ENCODE measurements around the gene IL22RA2.

IL22RA2 gene

GRCh38 chr6:137166247-137167098 lies 7.0 kb downstream of the IL22RA2 start:
- no peak for FAIRE-seq

- no peak for FAIRE-seq
These were observed 7.8 kb downstream of the IL22RA2 start for GRCh38 chr6:137165375-137166246.

GRCh38 chr6:137163732-137164318 lies 9.6 kb downstream of the IL22RA2 start:
- FAIRE-seq, result no peak

- no peak for FAIRE-seq
These were observed 10.6 kb downstream of the IL22RA2 start for GRCh38 chr6:137162692-137163306.

- FAIRE-seq, result no peak
These were observed 11.5 kb downstream of the IL22RA2 start for GRCh38 chr6:137161949-137162348.

GRCh38 chr6:137160763-137161162 lies 12.7 kb downstream of the IL22RA2 start:
- no peak for FAIRE-seq

- FAIRE-seq, result no peak
These were observed 13.5 kb downstream of the IL22RA2 start for GRCh38 chr6:137159912-137160311.

- no peak for FAIRE-seq
These were observed 15.8 kb downstream of the IL22RA2 start for GRCh38 chr6:137157601-137158000.

- no peak for FAIRE-seq
These were observed 16.8 kb downstream of the IL22RA2 start for GRCh38 chr6:137156650-137157049.

- FAIRE-seq, result no peak
These were observed 17.6 kb downstream of the IL22RA2 start for GRCh38 chr6:137155830-137156229.

GRCh38 chr6:137150072-137150471 lies 23.4 kb downstream of the IL22RA2 start:
- FAIRE-seq, result no peak

GRCh38 chr6:137149035-137149393 lies 24.4 kb downstream of the IL22RA2 start:
- FAIRE-seq, result no peak

- FAIRE-seq, result no peak
These were observed 25.0 kb downstream of the IL22RA2 start for GRCh38 chr6:137148306-137149034.

- no peak for FAIRE-seq
These were observed 26.2 kb downstream of the IL22RA2 start for GRCh38 chr6:137147195-137147594.

GRCh38 chr6:137146206-137146605 lies 27.2 kb downstream of the IL22RA2 start:
- no peak for FAIRE-seq

- FAIRE-seq, result no peak
These were observed 28.0 kb downstream of the IL22RA2 start for GRCh38 chr6:137145421-137145820.

GRCh38 chr6:137136065-137136464 lies 37.4 kb downstream of the IL22RA2 start:
- FAIRE-seq, result no peak

- FAIRE-seq, result no peak
These were observed 39.0 kb downstream of the IL22RA2 start for GRCh38 chr6:137134483-137134882.

GRCh38 chr6:137133122-137133521 lies 40.3 kb downstream of the IL22RA2 start:
- no peak for FAIRE-seq

- FAIRE-seq, result no peak
These were observed 46.5 kb downstream of the IL22RA2 start for GRCh38 chr6:137126875-137127485.

- FAIRE-seq, result no peak
These were observed 50.4 kb downstream of the IL22RA2 start for GRCh38 chr6:137123078-137123477.

GRCh38 chr6:137122612-137123011 lies 50.8 kb downstream of the IL22RA2 start:
- no peak for FAIRE-seq

Data from A204.1 (cell line).